H1 (cell line): ENCODE measurements around the gene PGK1. TPM values are rescaled to one million over a fixed set of nuclear protein-coding genes. Genes with fewer than 3 reads are reported as not detected.

Source experiments
- CHD2 ChIP-seq: IDR thresholded peaks from 2 replicates; pipeline ENCODE4 v1.6.1; 2012; ENCODE audit warnings: low read length, improper control_type of control experiment
- TAF1 ChIP-seq: IDR thresholded peaks from 2 replicates; pipeline ENCODE4 v1.6.1; 2011; ENCODE audit warnings: mild to moderate bottlenecking, low read depth, low read length
- polyA plus RNA-seq, 7 experiments: library from polyadenylated mRNA; depleted of rRNA in 3 of 7; stranded (reverse) in 5 of 7; unstranded in 2 of 7; fragments of >200 nt in 5 of 7; fragments of 200-250 nt in 2 of 7; gene quantifications; 1 replicate in 5 of 7; 2 replicates in 1 of 7; 4 replicates in 1 of 7; pipeline versions ENCODE4 v1.2.1 to v1.2.3, GENCODE V29; 2011 to 2013; ENCODE audit warnings: missing spikeins in 2 of 7, mixed read lengths in 2 of 7
- total RNA-seq: library from RNA; stranded (reverse); fragmentation: NEBNext Ultra II Directional; extraction: Animal tissue kit (Norgen Biotek cat#: 25700); gene quantifications from 2 replicates; pipeline ENCODE4 v1.2.1, GENCODE V29; 2021

The PGK1 gene
- total and polyA plus RNA-seq, 2 of the 8 experiments (the other 6 are each of a cell fraction or from before 2014, with no cell fraction given), result 328 to 427 TPM

DNA sequence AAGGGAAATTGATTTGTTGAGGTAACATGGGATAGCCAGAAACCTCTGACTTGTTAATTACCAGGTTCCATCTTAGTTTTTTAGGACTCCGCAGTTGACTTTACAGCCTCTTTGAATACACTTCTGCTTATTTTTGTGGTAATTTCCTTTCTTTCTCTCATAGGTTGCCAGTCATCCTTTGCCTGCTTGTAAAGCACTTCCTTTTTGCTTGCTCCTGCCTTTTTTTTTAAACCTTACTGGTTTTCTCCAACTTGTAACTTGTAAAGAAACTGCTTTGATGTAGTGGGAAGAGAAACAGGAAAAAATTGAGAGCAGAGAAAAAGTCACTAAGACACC, 2.6 kb downstream of the PGK1 start (continued):
- TF ChIP-seq TAF1, result no peak
- no peak for TF ChIP-seq CHD2
